ENCODE measurements around the gene RAB20. TPM values are rescaled to one million over a fixed set of nuclear protein-coding genes. Genes with fewer than 3 reads are reported as not detected.
A peak's percentile ranks its signal among the peaks of the same experiment; 100 is the strongest.

Gene RAB20
- polyA plus RNA-seq, 10 donors, result 1.5 to 3.3 (median 2.5) TPM

DNA sequence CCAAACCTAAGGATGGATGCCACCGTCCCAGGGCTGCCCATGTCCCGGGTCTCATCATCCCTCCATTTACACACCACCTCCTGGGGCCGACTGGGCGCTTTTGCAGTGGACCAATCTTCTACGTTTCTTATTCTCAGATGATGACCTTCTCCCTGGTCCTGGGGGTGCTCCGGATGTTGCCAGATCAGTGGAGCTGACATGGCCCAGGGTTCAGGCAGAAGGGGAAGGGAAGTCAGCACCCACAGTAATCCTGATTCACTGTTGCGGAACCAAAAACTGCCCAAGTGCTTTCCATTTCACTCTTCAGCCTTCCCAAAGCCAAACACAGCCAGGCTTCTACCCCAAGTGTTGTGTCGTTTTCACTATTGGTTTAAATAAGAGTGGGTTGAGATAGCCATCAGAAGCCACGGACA is 29.8 kb downstream of the RAB20 start:
- no peak for DNase-seq

DNA sequence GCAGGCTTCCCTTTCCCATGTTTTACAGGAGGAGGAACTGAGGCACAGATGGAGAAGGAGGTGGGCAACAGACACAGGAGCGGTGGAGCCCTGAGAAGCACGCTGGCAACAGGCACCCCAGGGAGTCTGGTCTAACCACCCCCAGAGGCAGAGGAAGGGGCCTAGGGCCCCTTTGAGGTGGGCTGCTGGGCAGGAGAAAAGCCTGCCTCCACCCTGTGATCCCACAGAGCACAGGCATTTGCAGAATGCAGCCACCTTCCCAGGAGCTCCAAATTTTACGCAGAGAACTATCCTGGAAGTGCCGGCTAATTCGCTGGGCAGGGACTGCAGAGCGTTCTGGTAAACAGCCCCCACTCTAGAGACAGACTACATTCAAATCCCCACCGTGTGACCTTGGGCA is 30.4 kb downstream of the RAB20 start:
- no peak for DNase-seq

DNA sequence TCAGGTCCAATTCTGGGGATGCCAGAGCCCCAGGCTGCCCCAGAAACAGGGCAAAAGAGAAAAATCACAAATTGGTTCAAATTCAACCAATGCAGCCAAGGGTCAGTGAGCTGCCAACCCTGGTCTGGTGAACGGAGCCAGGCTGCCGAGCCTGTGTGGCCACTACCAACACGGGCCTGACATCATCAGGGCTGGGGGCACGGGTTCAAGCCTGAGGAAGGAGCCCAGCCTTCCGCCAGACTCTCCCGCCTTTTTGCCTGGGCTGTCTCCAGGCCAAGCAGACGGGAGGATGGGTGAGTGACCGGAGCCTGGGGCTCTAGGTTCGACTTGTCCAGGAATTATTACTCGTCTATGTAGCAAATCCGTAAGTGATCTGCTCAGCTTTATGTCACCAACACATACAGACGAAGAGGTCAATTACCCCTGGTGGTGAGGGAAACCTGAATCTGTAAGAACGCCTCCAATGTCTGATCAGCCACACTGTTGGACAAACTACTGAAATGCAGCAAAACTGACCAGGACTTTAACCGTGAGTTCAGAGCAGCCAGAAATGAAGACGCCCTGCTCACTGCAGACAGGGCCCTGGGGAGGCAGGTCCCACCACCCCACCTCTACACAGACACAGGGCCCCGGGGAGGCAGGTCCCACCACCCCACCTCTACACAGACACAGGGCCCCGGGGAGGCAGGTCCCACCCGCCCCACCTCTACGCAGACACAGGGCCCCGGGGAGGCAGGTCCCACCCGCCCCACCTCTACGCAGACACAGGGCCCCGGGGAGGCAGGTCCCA is 31.8 kb downstream of the RAB20 start:
- DNase-seq, result no peak

DNA sequence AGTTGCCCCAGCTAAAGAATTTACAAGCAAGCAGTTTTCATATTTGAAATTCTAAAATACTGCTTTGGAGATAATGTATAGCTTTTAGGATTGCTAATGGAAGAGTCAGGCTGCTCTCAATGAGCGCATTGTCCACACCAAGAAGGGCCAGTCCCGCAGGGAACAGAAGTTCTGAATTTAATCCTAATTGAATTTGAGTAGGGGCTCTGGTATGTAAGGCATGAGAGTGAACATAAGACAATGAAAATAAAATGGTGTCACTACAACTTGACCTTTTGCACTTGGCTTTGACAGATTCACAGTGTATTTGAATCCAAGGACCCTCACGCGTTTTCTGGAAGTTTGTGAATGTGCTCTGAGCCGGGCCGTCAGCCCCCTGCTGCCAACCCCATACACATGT is 32.6 kb downstream of the RAB20 start:
- DNase-seq, result no peak

DNA sequence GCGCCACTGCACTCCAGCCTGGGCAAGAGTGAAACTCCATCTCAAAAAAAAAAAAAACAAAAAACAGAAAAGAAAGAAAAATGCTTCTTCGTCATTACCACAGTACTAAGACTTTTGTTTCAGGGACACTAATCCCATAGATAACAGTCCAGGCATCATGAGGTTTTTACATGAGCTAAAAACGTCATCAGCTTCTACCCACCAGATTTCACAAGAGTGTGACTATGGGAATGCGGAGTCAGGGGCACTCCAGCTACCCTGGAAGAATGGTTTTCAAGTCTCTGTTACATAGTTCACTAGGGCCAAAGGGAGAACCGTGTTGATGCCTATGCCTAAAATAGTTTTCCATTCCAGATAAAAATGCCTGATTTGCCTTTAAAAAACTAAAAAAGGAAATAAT is 33.2 kb downstream of the RAB20 start:
- DNase-seq, result no peak

DNA sequence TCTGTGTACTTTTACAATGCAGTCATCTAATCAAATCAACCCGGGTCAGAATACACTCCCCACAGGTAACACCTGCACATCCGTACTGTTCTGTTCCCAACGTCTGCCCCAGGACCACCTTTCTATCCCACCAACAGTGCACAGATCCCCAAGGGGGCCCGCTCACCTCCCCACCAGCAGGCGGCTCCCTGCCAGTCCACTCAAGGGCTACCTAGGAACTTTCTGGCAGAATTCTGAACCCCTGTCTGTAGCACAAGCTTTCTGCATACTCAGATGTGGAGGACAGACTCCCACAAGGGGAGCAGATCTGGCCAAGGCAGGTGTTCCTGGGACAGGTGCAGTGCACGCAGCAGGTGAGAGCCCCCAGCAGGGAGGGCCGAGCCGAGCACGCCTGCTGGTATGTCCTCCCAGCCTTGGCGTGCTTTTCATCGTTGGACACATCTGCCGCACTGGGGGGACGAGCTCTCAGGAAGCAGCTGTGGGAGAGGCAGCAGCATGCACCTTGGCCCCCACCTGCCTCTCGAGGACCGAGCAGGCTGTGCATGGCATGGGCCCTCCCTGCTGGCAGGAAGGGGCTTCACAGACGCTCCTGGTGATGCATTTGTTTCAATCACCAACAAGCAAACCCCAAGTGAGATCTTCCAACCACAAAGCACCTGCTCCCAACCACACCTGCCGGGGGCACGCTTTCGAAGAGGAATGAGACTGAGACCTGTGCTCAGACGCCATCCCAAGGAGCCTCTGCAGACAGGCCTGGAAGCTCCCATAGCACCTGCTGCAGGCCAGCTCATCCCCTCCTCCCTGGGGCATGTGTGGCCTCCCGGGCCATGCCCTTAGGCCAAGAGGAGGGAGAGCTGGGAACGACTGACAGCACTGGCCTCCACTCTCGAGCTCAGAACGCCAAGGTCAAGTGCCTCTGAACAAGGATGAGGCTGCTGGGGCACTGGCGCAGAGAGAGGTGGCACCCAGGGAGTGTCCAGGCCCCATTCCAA is 35.9 kb downstream of the RAB20 start:
- DNase-seq, result no peak

DNA sequence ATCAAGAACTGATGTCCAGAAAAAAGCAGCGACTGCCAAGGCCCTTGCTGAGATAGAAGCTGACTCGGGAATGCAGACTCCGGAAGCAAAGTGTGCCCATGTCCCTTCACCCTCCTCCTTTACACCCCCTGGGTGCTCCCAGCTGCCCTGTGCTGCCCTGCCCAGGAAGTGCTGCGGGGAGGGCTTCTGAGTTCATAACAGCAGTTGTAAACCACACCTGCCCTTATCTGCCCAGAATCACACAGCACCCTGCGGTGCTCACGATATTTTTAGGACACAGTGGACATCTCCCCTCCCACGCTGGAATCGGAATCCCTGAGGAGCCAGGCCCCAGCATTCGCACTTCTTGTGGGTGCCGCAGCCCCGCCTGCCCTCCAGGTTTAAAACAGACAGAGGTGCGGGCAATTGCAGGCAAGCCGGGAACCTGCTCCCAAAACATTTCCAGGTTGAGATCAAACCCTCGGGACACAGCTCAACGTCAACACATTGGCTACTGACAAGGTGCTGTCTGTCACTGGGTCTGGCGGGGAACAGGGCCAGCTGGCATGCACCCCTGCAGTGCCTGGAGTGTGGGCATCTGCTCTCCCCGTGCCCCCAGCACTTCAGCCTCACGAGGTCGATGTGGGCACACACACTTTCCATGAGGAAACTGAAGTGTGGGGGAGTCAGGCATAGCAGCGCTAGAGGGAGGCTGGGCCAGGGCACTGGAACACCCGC is 36.8 kb downstream of the RAB20 start:
- no peak for DNase-seq

DNA sequence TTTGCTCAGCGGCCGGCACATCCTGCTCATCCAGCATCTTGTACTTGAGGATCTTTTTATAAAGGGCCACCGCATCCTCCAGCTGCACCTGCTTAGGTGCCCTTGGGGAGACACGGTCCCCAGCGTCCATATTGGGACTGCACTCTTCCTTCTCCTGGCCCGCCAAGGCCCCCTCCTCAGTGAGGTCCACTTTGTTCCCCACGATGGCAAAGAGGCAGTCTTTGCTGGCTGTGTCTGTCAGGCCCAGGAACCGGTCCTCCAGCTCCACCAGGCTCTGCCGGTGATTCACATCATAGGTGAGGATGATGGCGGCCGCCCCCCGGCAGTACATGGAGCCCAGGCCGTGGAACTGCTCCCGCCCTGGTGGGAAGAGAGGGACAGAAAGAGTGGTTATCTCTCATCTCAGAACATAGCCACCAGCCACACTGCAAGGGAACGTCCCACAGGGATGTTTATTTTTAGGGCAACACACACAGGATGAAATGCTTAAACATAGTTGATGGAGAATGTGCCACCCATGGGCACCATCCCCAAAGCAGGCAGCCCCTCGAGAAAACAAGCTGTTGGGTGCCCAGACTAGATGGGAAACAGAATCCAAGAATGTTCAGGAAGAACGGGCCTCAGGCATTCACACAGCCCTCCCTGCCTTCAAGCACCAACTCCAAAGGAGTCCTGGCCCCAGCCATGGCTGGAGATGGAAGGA is 37.5 kb downstream of the RAB20 start:
- no peak for DNase-seq

DNA sequence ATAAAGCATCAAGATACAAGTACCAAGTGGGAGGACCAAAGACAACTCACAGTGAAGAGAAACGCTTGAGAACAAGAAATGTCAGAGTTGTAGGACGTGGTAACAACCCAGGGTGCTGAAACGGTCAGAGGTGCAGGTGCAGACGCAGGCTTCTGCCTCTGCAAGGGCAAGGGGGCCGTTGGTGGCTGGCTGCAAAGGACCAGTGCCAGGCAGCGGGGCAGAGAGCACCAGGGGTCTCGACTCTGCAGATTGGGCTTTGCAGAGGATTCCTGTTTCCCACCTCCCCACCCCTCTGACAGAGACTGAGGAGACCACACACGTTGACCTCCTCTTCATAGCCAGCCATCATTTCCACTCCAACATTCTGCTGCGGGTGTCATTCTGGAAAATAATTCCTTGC is 38.3 kb downstream of the RAB20 start:
- no peak for DNase-seq

DNA sequence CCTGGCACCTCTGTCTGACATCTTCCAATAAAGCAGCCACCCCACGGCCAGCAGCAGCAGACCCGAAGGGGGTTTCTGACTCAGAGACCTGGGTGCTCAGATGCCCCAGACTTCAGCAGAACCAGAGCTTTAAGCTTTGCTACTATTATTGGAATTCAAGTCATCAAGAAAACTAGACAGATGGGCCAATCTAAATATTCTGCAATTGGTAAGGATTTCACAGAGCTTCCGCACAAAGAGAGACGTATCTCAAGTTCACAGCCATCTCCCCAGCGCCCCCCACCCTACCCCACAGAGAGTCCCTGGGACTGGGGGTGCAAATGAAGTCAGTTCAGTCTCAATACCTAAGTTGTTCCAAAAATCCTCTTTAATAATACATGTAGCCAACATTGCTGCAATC is 38.8 kb downstream of the RAB20 start:
- DNase-seq, result no peak

DNA sequence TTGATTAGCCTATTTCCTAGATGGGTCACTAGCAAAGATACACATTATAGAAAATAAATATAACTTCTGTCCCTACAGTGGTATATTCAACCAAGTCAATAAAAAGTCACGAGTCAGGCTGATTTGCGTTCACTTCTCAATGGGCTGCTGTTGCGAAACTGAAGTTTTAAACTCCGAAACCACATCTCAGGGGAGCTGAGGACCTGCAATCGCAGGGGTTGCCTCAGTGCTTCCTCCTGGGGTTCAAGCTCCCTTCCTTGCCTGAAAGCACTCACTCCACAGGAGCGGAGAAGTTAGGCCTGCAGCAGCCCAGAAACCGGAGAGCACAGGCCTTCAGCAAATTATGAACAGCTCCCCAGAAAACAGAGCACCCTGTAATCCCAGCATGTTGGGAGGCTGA is 39.6 kb downstream of the RAB20 start:
- DNase-seq, result no peak

DNA sequence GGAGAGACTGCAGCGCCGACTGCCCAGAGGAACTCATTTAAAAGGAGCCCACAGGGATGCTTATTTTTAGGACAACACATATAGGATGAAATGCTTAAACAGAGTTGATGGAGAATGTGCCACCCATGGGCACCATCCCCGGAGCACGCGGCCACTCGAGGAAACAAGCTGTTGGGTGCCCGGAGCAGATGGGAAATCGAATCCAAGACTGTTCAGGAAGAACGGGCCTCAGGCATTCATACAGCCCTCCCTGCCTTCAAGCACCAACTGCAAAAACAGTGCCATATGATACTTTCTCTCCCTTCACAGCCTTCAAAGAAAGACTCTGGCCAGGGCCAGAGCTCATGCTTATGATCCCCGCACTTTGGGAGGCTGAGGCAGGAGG is 40.2 kb downstream of the RAB20 start:
- no peak for DNase-seq

DNA sequence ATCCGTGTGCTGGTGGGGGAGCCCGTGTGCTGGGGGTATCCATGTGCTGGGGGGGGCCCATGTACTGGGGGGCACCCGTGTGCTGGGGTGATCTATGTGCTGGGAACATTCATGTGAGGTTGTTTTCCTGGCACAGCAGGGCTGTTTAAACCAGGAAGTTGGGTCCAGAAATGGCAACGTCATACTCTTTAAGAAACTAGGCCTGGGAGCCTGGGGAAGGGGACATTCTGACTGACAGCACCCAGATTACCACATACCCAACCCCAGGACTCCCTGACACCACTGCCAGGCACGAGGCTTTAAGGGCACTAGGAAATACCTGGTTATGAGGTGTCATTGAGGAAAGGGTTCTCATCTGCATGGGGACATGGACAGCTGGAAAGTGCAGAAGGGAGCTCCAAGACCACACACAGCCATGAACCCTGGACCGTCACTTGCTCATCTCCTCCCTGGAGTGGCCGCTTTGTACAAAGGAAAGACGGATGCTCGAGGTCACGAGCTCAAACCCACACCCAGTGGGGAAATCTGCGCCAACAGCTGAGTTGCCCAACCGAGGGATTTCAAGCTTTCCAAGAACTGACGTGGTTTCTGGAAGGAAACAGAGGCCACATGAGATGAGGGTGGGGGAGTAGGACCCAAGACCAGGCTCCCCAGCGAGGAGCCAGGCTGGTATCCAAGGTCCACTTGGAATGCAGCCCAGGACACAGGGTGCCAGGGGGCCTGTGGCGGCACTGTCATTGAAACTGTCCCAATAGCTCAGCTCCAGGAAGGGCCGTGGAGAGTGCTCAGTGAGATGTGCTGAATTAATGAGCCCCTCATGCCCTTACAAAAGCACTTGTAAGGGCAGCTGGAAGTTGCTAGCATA is 40.9 kb downstream of the RAB20 start:
- peak in 2 of 3 donors; percentile 44 to 60 for DNase-seq

DNA sequence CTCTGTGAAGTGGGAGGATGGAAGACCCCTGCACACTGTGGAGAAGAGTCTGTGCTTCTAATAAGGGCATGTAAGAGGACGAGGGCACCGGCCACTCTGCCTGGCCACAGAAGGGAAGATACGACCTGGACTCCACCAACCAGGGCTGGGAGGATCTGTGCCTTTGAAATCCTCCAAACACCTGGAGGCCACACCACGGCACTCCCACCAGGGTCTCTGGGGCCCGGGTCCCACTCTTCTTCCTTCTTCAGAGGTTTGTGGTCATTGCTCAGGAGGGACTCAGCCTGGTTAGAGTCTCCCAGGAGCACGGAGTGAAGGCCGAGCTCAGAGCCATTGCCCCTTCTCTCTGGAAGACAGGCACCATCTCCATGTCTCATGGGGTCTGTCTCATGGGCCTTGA is 42.0 kb downstream of the RAB20 start:
- DNase-seq, result no peak

DNA sequence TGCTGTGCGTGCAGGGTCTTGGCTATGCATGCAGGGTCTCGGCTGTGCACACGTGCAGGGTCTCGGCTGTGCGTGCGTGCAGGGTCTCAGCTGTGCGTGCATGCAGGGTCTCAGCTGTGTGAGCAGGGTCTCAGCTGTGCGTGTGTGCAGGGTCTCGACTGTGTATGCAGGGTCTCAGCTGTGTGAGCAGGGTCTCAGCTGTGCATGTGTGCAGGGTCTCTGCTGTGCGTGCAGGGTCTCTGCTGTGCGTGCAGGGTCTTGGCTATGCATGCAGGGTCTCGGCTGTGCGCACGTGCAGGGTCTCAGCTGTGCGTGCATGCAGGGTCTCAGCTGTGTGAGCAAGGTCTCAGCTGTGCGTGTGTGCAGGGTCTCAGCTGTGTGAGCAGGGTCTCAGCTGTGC is 42.5 kb downstream of the RAB20 start:
- DNase-seq, result no peak

DNA sequence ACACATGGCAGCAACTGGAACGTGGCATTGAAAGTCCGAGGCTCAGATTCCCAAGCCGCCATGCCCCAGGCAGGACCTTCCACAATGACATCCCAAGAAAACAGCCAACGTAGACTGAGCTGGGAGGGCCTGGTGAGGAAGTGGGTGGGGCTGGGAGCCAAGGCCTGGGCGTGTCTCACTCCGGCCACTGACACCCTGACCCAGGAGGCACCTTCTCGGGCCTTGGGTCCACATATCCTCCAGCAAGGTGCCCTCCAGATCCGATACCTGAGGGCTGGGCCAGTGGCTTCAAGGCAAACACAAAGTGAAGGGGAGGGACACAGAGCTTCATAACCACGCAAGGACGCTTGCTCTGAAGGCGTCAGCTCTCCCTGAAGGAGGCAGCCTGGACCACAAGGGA is 43.0 kb downstream of the RAB20 start:
- no peak for DNase-seq

DNA sequence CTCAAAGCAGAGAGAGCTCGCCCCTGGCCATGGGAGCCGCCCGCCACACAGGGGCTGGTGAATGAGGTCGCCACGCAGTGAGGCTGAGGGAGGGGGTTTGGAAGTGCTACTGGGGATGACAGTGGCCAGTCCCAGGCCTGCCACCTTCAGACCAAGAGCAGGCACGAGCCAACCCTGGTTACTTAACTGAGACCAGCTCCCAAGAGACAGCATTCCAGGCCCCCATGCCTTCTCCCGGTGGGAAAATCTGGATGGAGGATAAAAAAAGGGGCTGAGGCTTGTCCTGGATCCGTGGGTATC is 43.3 kb downstream of the RAB20 start:
- DNase-seq, result no peak

DNA sequence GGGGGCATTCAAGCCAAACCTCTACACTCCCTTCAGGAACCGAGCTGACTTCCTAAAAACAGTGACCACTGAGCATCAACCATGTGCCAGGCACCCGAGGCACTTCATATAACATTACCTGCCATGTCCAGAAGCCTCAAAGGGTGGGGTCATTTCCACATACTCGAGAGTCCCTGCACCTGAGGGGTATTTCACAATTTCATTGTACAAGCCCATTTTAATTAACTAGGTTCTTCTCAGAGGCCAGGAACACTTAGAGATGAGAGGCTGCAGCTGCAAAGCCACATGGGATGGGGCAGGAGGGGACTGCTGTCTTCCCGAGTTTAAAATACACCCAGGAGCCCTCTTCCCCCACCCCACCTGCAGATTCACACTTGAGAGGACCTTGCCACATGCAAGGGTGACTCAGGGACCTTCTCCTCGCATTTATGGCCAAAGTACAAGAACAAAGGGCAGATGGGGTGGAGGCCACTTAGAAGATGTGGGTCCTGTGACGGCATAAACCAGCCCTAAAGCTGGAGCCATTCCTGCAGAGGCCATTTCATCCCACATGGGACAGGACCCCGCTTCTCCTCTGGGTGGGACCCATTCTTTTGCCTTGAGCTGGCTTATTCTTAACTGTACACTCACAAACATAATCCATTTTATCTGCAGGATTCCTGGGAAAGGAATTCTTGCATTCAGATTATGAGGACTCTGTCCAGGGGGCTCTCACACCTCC is 43.9 kb downstream of the RAB20 start:
- DNase-seq, result no peak

DNA sequence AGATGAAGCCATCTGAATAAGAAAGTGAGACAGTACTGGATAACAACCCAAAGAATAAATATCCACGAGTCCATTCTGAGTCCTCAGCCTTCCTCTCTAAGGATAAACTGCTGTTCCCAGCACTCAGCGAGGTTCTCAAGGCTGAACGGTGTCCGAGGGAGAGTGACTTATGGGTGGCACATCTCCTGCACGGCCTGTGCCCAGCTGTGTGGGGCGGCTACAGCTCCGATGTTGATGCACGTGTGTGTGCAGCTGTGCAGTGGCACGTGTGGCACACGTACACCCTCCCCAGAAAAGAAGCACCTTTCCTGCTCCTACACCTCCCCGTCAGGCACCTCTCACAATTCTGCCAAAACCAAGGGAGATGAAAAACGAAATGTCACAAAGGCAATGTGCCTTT is 45.0 kb downstream of the RAB20 start:
- no peak for DNase-seq

DNA sequence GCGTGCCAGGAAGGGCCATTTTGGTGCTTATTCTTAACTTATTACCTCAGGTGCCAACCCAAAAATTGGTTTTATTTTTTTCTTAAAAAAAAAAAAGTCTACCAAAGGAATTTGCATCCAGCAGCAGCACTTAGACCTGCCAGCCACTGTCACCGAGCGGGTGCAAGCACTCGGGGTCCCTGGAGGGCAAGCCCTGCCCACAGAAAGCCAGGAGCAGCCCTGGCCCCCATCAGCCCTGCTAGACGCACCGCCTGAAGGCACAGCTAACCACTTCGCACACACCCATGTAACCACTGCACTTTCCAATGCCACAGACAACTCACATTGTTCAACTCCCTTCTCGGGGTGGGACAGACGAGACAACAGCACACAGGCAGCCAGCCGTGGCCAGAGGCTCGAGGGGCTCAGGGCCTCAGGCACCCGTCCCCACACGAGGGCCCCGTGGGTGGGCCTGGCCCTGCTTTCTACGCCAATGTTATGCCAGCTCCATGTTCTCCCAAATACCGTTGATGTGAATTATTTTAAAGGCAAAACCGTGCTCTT is 49.3 kb downstream of the RAB20 start:
- DNase-seq, result no peak
